H1 (cell line): ENCODE data around the gene NXN. TPM values are rescaled to one million over a fixed set of nuclear protein-coding genes. Genes with fewer than 3 reads are reported as not detected.

Experiments
- CTCF ChIA-PET: fragments of 300-600 bp; sonication (Branson Sonifier 250); formaldehyde crosslinking; loops from one replicate; lab custom pipeline; 2021; ENCODE audit not compliant: partially characterized antibody; lab: Charles Lee
- POLR2A ChIA-PET: fragments of 300-600 bp; sonication (Branson Sonifier 250); formaldehyde crosslinking; loops from one replicate; lab custom pipeline; 2021; ENCODE audit warnings: inconsistent platforms; ENCODE audit not compliant: partially characterized antibody; lab: Charles Lee
- DNase-seq, 2 experiments: peaks; one replicate each; pipeline versions ENCODE4 v3.0.0 to v3.0.0-alpha.2; 2010 to 2022; ENCODE audit warnings: low spot score in 2 of 2, low read depth in 1 of 2, mixed read lengths in 1 of 2
- FAIRE-seq: peaks from 2 replicates; lab custom pipeline; 2011; peaks lifted over from hg19 to GRCh38; lab: Jason Lieb, UNC
- H2AFZ ChIP-seq: 2 replicates; pipeline ENCODE4 v1.8.1; 2012; ENCODE audit warnings: low read length, inconsistent platforms
- H2AK5ac ChIP-seq: 2 replicates; pipeline ENCODE4 v1.6.1; 2013; ENCODE audit warnings: low read depth, low read length
- H2BK120ac ChIP-seq: replicated peaks from 2 replicates; pipeline ENCODE3; 2013; ENCODE audit warnings: low read depth, low read length, inconsistent platforms
- H2BK12ac ChIP-seq: 2 replicates; pipeline ENCODE4 v1.6.1; 2013; ENCODE audit warnings: low read depth, low read length
- H2BK15ac ChIP-seq: 2 replicates; pipeline ENCODE4 v1.6.1; 2013; ENCODE audit warnings: low read length
- H2BK20ac ChIP-seq: 2 replicates; pipeline ENCODE4 v1.6.1; 2013; ENCODE audit warnings: low read length
- H2BK5ac ChIP-seq: 2 replicates; pipeline ENCODE4 v1.6.1; 2013; ENCODE audit warnings: low read depth, low read length
- H3K14ac ChIP-seq: 2 replicates; pipeline ENCODE4 v1.6.1; 2013; ENCODE audit warnings: inconsistent platforms; ENCODE audit not compliant: insufficient read length
- H3K18ac ChIP-seq: 2 replicates; pipeline ENCODE4 v1.6.1; 2013; ENCODE audit warnings: low read length; ENCODE audit errors: extremely low read depth
- H3K23ac ChIP-seq: 2 replicates; pipeline ENCODE4 v1.6.1; 2013; ENCODE audit warnings: inconsistent platforms; ENCODE audit not compliant: insufficient read length
- H3K23me2 ChIP-seq: 2 replicates; pipeline ENCODE4 v1.6.1; 2013; ENCODE audit warnings: low read depth, low read length
- H3K27ac ChIP-seq: 2 replicates; pipeline ENCODE4 v1.6.1; 2011; ENCODE audit warnings: low read depth, low read length, inconsistent platforms
- H3K27me3 ChIP-seq, 4 experiments: replicated peaks in 1 of 4; 1 replicate in 1 of 4; 2 replicates in 3 of 4; pipeline versions ENCODE4 v1.6.1 to v1.8.1; 2011 to 2013; ENCODE audit warnings: low read length in 3 of 4, mild to moderate bottlenecking in 3 of 4, inconsistent platforms in 2 of 4, mixed read lengths in 2 of 4, moderate library complexity in 1 of 4; ENCODE audit not compliant: control insufficient read depth in 3 of 4, insufficient read depth in 3 of 4; ENCODE audit errors: extremely low read depth in 1 of 4
- H3K36me3 ChIP-seq, 4 experiments: 2 replicates each; pipeline versions ENCODE4 v1.6.1 to v1.8.1; 2011 to 2013; ENCODE audit warnings: mild to moderate bottlenecking in 4 of 4, low read length in 3 of 4, moderate library complexity in 2 of 4, control low read depth in 1 of 4, inconsistent platforms in 1 of 4; ENCODE audit not compliant: insufficient read depth in 4 of 4, control insufficient read depth in 2 of 4
- H3K4ac ChIP-seq: replicated peaks from 2 replicates; pipeline ENCODE3; 2013; ENCODE audit warnings: low read length, low read depth, mixed read lengths, inconsistent platforms; ENCODE audit not compliant: insufficient read length
- H3K4me1 ChIP-seq, 4 experiments: replicated peaks in 1 of 4; 1 replicate in 1 of 4; 2 replicates in 3 of 4; pipeline versions ENCODE4 v1.6.1 to v1.8.1; 2011 to 2013; ENCODE audit warnings: low read length in 3 of 4, inconsistent platforms in 2 of 4, mixed read lengths in 1 of 4; ENCODE audit not compliant: insufficient read depth in 4 of 4, control insufficient read depth in 3 of 4
- H3K4me2 ChIP-seq, 2 experiments: 2 replicates each; pipeline versions ENCODE4 v1.6.1 to v1.8.1; 2011 to 2013; ENCODE audit warnings: low read depth in 2 of 2, low read length in 2 of 2, control low read depth in 1 of 2, inconsistent platforms in 1 of 2, mild to moderate bottlenecking in 1 of 2; ENCODE audit not compliant: insufficient read depth in 1 of 2
- H3K4me3 ChIP-seq, 4 experiments: fragments of 200-600, 300-600 bp in 1 of 4; sonication (generic), shearing (Covaris generic), sonication (Bioruptor Twin) in 1 of 4; 2 replicates each; pipeline versions ENCODE4 v1.5.1 to v1.8.1; 2011 to 2016; ENCODE audit warnings: low read length in 4 of 4, low read depth in 3 of 4, control low read depth in 2 of 4, inconsistent platforms in 2 of 4, mild to moderate bottlenecking in 2 of 4, mixed read lengths in 1 of 4, moderate library complexity in 1 of 4; ENCODE audit not compliant: insufficient read depth in 2 of 4; ENCODE audit errors: extremely low read depth in 1 of 4
- H3K56ac ChIP-seq: replicated peaks from 2 replicates; pipeline ENCODE3; 2013; ENCODE audit warnings: low read depth, mild to moderate bottlenecking, mixed read lengths, low read length, inconsistent platforms; ENCODE audit not compliant: insufficient read length
- H3K79me1 ChIP-seq: 2 replicates; pipeline ENCODE4 v1.6.1; 2013; ENCODE audit warnings: low read depth, low read length, control low read depth
- H3K79me2 ChIP-seq, 2 experiments: 2 replicates each; pipeline versions ENCODE4 v1.6.1 to v1.8.1; 2012 to 2013; ENCODE audit warnings: low read length in 2 of 2, mild to moderate bottlenecking in 2 of 2, inconsistent platforms in 1 of 2; ENCODE audit not compliant: insufficient read depth in 2 of 2, control insufficient read depth in 1 of 2
- H3K9ac ChIP-seq, 4 experiments: replicated peaks in 1 of 4; 1 replicate in 1 of 4; 2 replicates in 3 of 4; pipeline versions ENCODE4 v1.6.1 to v1.8.1; 2011 to 2013; ENCODE audit warnings: low read depth in 3 of 4, low read length in 3 of 4, control low read depth in 2 of 4, mild to moderate bottlenecking in 2 of 4, moderate library complexity in 2 of 4, inconsistent platforms in 1 of 4; ENCODE audit errors: extremely low read depth in 1 of 4
- H3K9me3 ChIP-seq, 2 experiments: 2 replicates each; pipeline versions ENCODE4 v1.6.1 to v1.8.1; 2012 to 2013; ENCODE audit warnings: mild to moderate bottlenecking in 2 of 2, moderate library complexity in 2 of 2, control low read depth in 1 of 2, inconsistent platforms in 1 of 2, low read depth in 1 of 2, low read length in 1 of 2, mixed read lengths in 1 of 2; ENCODE audit not compliant: insufficient read depth in 2 of 2
- H4K20me1 ChIP-seq, 2 experiments: replicated peaks in 1 of 2; 2 replicates each; pipeline versions ENCODE3 to v1.8.1; 2011 to 2013; ENCODE audit warnings: inconsistent platforms in 2 of 2, low read length in 2 of 2, mild to moderate bottlenecking in 1 of 2; ENCODE audit not compliant: insufficient read depth in 2 of 2, control insufficient read depth in 1 of 2
- H4K5ac ChIP-seq: 2 replicates; pipeline ENCODE4 v1.6.1; 2013; ENCODE audit warnings: low read length, low read depth, mixed read lengths, inconsistent platforms; ENCODE audit not compliant: insufficient read length
- H4K8ac ChIP-seq: 2 replicates; pipeline ENCODE4 v1.8.0; 2013; ENCODE audit warnings: mild to moderate bottlenecking, moderate library complexity, low read length, inconsistent platforms; ENCODE audit not compliant: insufficient read depth; ENCODE audit errors: extremely low read depth
- H4K91ac ChIP-seq: replicated peaks from 2 replicates; pipeline ENCODE3; 2013; ENCODE audit warnings: low read length, mixed read lengths, inconsistent platforms; ENCODE audit not compliant: insufficient read length
- CEBPB ChIP-seq: IDR thresholded peaks from 2 replicates; pipeline ENCODE4 v1.6.1; 2012; ENCODE audit warnings: low read depth, low read length
- CHD2 ChIP-seq: IDR thresholded peaks from 2 replicates; pipeline ENCODE4 v1.6.1; 2012; ENCODE audit warnings: low read length, improper control_type of control experiment
- SUZ12 ChIP-seq: fragments of 200-600 bp; sonication (generic); IDR thresholded peaks from 2 replicates; pipeline ENCODE4 v1.6.1; 2012; ENCODE audit warnings: mild to moderate bottlenecking, inconsistent platforms, low read length, moderate library complexity, mixed read lengths
- WGBS, 2 experiments: shearing (Covaris generic) in 1 of 2; methylation state at CpG; one replicate each; pipeline versions ENCODE4 v1.1.6 to v1.1.7; 2013 to 2015; ENCODE audit warnings: low lambda C conversion rate in 2 of 2, mixed read lengths in 2 of 2, inconsistent platforms in 1 of 2, low coverage in 1 of 2, missing lambda C conversion rate in 1 of 2; ENCODE audit not compliant: insufficient replicate concordance in 2 of 2, insufficient coverage in 1 of 2, insufficient read length in 1 of 2; ENCODE audit errors: extremely low coverage in 1 of 2, missing lambda C conversion rate in 1 of 2; 5-methylcytosine and 5-hydroxymethylcytosine counted together
- polyA plus RNA-seq, 7 experiments: library from polyadenylated mRNA; depleted of rRNA in 3 of 7; stranded (reverse) in 5 of 7; unstranded in 2 of 7; fragments of >200 nt in 5 of 7; fragments of 200-250 nt in 2 of 7; gene quantifications; 1 replicate in 5 of 7; 2 replicates in 1 of 7; 4 replicates in 1 of 7; pipeline versions ENCODE4 v1.2.1 to v1.2.3, GENCODE V29; 2011 to 2013; ENCODE audit warnings: missing spikeins in 2 of 7, mixed read lengths in 2 of 7
- total RNA-seq: library from RNA; stranded (reverse); fragmentation: NEBNext Ultra II Directional; extraction: Animal tissue kit (Norgen Biotek cat#: 25700); gene quantifications from 2 replicates; pipeline ENCODE4 v1.2.1, GENCODE V29; 2021

Gene NXN
- total and polyA plus RNA-seq, 2 of the 8 experiments (the other 6 are each of a cell fraction or from before 2014, with no cell fraction given) = 94.1 to 107 TPM

DNA sequence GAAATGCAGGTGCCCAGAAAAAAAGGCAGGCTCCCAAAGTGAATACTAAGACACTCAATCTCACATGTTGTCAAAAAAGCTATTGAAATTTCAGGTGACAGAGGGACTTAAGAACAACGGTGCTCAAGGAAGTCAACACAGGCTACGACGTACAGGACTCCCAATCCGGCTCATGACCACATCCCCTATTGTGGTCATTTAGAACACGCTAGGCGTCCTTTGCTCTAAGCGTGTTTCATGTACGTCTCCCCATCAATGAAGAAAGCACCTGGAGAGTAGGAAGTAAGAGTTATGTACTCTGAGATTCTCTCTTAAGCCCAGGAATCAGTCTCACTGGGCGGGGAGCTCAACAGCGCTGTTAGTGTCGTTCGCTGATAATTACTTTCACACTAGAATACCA is 103.3 kb downstream of the NXN start:
- Histone ChIP-seq H4K20me1 (peaks cover 2 to 8% of the 10 kb centered on the region in 2 experiments), H3K23me2 (no peaks in the 10 kb centered on the region; the same call in 1 of the 2 replicates), H2BK20ac (0 out of 2 replicates have a peak overlapping the region, but pooled peaks have one; percentile 32), H3K79me1 (peaks cover 14% of the 10 kb centered on the region), H3K18ac (no peak overlapping the region; the same call in 1 of the 2 replicates), H3K23ac (no peak overlapping the region), H2AK5ac (no peak overlapping the region; the same call in 1 of the 2 replicates), H4K8ac (no peak overlapping the region), H2BK120ac (no peak overlapping the region), H4K5ac (no peak overlapping the region), H3K36me3 (no peaks in the 10 kb centered on the region), H3K14ac (no peak overlapping the region), H3K79me2 (peaks cover 0 to 58% of the 10 kb centered on the region in 2 experiments; a peak in 3 of 4 replicates), H2BK12ac (no peak overlapping the region), H2BK5ac (no peak overlapping the region), H3K56ac (no peak overlapping the region), H3K9ac (no peak overlapping the region), H3K4ac (no peak overlapping the region), H3K27ac (no peak overlapping the region), H2AFZ (no peak overlapping the region), H2BK15ac (no peak overlapping the region), H3K4me3 (no peak overlapping the region), H3K9me3 (no peaks in the 10 kb centered on the region), H4K91ac (no peak overlapping the region), H3K27me3 (no peaks in the 10 kb centered on the region), H3K4me2 (no peak overlapping the region), H3K4me1 (peaks cover 0 to 23% (median 2%) of the 10 kb centered on the region in 4 experiments; a peak in 4 of 7 replicates)
- FAIRE-seq (no peak), DNase-seq (no peak)
- TF ChIP-seq CEBPB = no peak
- no peak for TF ChIP-seq CHD2
- no peak for TF ChIP-seq SUZ12
- ChIA-PET CTCF (interaction anchor here (0.7 to 7.2 kb wide), 13 partner anchors 21 to 262 kb away, joined by 3 to 73 read pairs (median 4); partner anchors contain the start of gene NXN), POLR2A (interaction anchor here (0.6 to 1.1 kb wide), 4 partner anchors 26 to 638 kb away, joined by 3 to 7 read pairs (median 4); partner anchors contain the start of gene NXN)
- 87% methylated on average over 12 of the region's 12 CpGs; no CpG with 5 or more reads in 1 of the 2 experiments for WGBS, 2 experiments
